T-helper 1 cell (primary cell): Measurements from ENCODE around the gene ZBTB39.
"Not testable (repeated sequence)": the region's sequence is repeated elsewhere in the genome, so short reads cannot be mapped to it uniquely, and the experiment has no call there.

ENCODE experiments used
- DNase-seq, 5 donors: peaks; one replicate each; pipeline ENCODE4 v3.0.0-alpha.2; 2012 to 2020
- total RNA-seq, 4 donors: gene quantifications; one replicate each; lab custom pipeline; 2026; lab: John Stamatoyannopoulos, UW

The ZBTB39 gene, protein sequence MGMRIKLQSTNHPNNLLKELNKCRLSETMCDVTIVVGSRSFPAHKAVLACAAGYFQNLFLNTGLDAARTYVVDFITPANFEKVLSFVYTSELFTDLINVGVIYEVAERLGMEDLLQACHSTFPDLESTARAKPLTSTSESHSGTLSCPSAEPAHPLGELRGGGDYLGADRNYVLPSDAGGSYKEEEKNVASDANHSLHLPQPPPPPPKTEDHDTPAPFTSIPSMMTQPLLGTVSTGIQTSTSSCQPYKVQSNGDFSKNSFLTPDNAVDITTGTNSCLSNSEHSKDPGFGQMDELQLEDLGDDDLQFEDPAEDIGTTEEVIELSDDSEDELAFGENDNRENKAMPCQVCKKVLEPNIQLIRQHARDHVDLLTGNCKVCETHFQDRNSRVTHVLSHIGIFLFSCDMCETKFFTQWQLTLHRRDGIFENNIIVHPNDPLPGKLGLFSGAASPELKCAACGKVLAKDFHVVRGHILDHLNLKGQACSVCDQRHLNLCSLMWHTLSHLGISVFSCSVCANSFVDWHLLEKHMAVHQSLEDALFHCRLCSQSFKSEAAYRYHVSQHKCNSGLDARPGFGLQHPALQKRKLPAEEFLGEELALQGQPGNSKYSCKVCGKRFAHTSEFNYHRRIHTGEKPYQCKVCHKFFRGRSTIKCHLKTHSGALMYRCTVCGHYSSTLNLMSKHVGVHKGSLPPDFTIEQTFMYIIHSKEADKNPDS
- 13.9 to 18.6 (median 17.1) reads per million in 4 donors for total RNA-seq

DNA sequence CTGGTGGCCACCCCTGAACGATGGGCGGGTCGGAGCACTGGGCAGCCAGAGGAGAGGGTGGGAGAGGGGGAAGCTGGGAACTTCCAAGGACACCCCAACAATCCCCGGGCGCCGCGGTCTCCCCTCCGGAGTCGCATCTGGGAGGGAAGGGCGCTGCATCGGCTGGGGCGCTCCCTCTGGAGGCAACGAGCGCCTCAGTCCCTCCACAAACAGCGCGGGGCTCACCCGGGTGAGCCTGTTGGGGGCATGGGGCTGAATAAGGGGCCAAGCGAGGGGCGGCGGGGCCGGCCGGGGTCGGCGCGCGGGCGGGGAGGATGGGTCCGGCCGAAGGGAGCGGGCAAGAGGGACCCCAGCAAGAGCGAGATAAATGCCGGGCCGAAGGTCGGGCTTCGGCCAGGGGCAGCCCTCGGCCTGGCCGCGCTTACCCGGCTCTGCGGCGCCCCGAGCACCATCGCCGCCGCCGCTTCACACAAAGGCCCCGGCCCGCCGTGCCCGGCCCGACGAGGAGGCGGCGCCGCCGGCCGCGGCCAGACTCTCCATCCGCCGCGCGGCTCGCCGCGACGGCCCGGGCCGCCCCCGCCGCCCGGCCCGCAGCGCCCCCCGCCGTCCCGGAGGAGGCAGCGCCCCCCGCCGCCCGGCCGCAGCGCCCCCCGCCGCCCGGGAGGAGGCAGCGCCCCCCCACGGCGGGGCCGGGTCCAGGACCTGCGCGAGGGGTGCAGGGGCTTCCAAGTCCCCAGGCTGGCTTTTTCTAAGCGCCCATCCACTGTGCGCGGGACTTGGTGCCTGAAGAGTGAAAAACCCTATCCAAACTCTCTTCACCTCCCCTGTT, at the start of gene ZBTB39:
ZBTB39 (minus strand) TSS at position 567 of the 829 bp plus-strand sequence. CDS start 1,629 bp downstream, outside the sequence.
- peak; percentile 45 to 71 (median 50) for DNase-seq

DNA sequence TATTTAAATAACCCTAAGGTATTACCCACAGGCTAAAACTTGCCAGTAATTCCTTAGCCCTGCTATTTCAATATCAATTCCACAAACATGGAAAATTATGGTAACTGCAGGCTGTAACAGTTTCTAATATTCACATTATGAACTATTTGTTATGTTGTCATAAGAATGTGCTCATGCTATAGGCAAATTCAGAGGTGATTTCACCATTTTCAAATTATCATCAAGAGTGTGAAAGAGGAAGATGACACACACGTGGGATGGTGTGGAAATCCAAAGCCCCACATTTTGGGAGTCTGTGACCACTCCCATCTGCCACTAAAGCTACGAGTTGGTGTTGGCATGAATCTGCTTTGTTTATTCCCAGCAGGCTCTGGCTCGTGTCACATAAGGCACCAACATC, 49.5 kb upstream of the ZBTB39 start:
- DNase-seq, result no peak

DNA sequence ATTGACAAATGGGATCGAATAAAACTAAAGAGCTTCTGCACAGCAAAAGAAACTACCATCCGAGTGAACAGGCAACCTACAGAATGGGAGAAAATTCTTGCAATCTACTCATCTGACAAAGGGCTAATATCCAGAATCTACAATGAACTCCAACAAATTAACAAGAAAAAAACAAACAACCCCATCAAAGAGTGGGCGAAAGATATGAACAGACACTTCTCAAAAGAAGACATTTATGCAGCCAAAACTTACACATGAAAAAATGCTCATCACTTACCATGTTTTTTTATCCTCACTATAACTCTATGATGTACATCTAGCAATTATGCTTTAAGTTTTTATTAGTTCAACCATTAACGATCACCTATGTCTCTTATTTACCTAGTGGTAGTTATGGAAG, 47.6 kb upstream of the ZBTB39 start:
- DNase-seq, result not testable (repeated sequence)

DNA sequence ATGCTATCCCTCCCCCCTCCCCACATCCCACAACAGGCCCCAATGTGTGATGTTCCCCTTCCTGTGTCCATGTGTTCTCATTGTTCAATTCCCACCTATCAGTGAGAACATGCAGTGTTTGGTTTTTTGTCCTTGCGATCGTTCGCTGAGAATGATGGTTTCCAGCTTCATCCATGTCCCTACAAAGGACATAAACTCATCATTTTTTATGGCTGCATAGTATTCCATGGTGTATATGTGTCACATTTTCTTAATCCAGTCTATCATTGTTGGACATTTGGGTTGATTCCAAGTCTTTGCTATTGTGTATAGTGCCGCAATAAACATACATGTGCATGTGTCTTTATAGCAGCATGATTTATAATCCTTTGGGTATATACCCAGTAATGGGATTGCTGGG, 46.8 kb upstream of the ZBTB39 start:
- not testable (repeated sequence) for DNase-seq

DNA sequence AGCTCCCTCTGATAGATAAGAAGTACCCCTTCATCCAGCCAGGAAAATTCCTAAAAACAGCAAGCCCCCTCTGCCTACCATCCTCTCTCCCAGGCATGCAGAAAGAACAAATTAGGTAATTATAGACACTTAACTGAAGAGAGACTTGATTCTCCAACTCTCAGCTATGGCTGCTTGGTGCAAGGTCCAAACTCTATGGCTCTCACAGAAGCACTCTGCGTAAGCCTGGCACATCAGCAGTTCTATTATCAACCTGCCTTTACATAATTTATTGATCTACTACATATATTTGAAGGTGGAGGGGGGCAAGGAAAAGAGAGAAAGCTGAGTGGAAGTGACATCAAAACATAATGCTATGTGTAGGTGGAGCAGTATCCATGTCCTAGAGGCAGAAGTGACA, 44.7 kb upstream of the ZBTB39 start:
- DNase-seq, result no peak

DNA sequence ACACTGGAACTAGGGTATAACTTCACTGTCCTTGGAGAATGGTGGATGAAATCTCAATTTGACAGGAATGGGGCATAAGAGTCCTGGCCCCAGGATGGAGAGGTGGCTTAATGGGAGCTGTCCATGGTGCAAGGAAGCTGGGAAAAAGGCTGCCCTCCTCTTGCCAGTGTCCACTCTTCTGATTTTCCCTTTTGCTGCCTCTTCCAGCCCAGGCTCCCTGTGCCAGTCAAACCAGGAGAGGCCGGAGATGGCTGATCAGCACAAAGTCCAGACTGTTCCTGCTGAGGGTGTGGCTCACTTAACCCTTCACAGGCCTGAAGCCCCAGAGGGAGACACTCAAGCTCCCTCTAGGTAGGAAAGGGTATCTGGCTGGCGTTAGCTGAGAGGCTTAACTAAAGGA, 43.5 kb upstream of the ZBTB39 start, which contains the start of gene MYO1A:
MYO1A (minus strand) TSS at position 240 of the 400 bp plus-strand sequence. CDS start 1,806 bp downstream, outside the sequence.
- DNase-seq, result no peak

DNA sequence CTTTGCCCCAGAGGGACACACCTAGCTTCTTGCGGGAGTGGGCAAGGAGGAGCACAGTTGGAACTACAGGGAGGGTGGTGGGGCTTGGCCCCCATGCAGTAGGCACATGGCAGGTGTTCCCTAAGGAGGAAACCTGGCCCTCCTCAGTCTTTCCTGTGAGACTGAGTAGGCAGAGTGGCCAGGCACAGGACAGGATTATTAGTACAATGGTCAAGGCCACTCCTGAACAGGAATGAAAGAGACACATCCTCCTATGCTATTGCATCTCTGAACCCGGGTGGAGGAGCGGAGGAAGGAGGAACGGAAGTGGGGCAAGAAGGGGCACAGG, 42.7 kb upstream of the ZBTB39 start:
- DNase-seq, result no peak

DNA sequence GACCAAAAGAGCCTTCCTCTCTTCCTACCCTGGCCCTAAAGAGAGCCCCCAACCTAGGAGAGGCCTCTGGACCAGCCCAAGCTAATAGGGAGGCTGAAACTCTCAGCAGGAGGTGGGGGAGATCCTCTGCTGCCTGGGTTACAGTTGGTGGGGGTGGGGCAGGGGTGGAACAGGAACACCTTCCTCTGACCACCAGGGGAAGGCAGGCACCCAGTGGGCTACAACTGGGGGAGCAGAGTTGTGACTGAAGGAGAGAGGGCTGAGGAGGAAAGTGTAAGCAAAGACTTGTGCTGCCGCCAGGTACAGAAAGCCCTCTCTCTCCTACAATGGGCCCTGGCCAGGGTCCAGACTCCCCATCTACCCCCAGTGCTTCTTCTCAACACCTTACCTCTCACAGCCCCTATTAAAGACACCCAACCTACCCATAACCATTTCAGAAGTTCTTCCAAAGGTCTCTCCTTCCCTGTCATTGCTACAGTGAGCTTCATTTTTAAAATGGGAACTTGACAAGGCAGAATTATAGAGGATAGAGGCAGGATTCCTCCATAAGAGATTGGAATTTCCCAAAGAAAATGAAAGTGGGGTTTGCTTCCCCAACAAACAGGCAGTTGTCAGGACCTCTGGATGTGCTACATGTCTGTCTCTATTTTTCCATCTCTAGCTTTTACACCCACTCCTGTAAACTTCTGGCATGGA, 42.2 kb upstream of the ZBTB39 start:
- DNase-seq, result no peak

DNA sequence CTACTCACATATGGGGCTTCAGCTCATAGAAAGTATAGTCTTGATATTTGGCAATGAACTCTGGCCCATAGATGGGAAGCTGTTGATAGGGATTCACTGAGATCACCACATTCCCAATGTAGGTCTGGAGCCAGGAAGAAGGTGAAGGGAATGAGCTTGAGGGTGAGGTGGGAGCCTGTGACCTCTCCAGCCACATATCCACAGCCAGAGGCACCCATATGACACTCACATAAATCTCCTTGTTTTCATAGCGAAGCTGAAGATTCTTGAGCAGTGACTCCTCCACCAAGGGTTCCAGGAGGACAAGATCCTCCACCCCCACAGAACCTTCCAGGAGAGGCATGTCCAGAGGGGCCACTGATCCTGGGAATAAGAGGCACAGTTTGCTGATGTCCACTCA, 41.6 kb upstream of the ZBTB39 start:
- no peak for DNase-seq

DNA sequence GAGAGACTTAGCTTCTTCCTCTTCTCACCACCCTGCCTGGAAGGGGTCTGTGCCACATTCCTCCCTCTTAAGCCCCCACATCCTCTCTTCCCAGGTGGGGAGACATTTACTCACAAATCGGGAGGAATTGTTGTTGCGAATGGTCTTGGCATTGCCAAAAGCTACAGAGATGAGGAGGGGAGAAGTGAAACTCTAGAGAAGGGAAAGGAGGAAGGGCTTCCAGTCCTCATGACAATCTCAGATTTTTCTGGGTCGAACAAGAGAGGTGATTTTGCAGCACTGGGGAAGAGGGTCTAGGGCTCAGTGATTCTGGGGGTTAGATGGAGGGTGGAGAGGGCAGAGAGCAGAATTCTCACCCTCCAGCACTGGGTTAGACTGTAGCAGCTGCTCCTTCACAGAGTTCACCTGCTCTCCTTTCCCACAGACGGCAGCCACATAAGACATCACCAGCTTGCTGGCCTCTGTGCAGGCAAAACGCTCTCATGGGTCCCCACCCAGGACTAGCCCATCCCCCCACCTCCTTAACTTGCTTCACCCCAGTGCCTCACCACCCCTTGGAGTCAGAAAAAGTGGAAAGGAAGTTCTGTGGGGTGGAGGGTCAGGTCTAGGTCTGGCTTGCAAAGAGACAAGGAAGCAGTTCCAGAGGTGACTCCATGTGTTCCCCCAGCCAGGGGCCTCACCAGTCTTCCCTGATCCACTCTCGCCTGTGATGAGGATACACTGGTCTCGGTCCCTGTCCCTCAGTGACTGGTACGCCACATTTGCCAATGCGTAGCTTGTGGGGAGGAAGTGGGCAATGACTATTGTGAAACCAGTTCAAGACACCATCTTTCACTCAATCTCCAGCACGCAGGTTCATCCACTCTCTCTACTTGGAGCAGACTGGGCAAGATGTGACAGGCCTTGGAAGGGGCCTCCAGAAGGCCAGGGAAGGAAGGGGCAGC, 40.9 kb upstream of the ZBTB39 start:
- peak in 1 of 5 donors; percentile 81 for DNase-seq

DNA sequence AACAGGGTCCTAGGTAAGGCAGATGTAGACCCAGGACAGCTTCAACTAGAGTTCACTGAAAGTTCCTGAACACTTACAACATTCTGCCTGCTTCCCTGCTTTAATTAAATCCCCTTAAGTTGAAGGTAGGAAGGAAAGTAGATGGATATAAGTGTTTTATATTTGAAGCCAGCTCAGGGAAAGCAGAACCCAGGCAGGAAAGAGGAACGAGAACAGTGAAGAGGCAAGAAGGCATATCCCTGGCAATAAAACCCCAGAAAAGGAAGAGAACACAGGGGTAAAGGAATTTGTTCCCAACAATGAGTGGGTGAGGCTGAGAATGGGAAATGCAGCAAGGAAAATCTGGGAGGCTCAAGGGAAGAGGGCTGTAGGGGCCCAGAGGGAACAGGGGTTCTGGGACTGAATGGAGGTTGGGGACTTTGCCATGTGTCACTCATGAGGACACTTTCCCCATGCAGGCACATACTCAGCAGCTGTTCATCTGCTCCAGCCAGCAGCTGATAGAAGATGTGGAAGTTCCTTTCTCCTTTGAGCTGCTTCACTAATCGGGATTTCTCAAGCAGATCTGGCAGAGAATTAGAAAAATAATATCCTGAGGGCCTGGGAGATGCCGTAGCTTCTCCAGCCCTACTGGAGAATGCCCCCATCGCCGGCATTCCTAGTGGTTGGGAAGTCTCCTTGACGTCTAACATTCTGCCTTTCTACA, 39.9 kb upstream of the ZBTB39 start:
- DNase-seq, result no peak

DNA sequence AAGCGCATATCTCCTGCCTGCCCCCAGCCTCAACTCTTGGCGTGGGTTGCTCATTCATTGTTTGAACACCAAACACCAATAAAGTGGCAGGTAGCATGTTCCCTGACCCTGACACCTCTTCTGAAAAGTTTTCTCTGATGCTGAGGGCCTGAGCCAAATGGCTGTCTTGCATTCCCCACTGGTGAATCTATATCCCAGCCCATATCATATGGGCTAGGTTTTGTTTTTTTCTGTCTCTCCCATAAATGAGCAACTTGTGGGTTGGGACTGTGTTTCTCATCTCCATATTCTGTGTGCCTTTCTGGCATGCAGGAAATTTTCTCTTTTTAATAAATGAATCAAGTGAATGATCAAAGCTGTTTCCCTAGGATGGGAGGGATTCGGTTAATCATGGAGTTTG, 38.5 kb upstream of the ZBTB39 start:
- DNase-seq, result no peak

DNA sequence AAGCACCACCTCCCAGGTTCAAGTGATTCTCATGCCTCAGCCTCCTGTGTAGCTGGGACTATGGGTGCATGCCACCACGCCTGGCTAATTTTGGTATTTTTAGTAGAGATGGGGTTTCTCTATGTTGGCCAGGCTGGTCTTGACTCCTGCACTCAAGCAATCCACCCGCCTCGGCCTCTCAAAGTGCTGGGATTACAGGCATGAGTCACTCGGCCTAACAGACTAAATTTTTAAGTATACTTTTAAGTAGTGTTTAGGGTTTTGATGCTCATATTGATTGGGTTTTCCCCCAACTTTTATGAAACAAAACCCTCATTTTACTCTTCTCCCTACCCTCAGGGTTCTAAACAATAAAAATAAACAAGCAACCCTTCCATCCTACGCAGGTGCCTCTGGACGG, 38.1 kb upstream of the ZBTB39 start:
- DNase-seq, result no peak

DNA sequence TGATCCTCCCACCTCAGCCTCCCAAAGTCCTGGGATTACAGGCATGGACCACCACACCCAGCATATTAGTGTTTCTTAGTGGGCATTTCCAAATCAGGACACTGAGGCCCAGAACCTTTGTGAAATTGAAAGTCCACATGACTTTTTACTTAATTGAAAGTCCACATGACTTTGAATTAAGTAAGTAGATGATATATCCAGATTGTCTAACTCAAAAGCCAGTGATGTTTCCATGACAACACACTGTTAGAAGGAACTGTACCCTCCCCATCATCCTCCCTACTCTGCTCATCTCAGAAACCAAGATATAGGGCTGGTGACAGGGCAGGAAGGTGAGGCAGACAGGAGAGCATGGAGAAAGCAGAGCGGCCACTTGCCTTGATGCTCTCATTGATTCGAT, 36.3 kb upstream of the ZBTB39 start:
- DNase-seq, result no peak

DNA sequence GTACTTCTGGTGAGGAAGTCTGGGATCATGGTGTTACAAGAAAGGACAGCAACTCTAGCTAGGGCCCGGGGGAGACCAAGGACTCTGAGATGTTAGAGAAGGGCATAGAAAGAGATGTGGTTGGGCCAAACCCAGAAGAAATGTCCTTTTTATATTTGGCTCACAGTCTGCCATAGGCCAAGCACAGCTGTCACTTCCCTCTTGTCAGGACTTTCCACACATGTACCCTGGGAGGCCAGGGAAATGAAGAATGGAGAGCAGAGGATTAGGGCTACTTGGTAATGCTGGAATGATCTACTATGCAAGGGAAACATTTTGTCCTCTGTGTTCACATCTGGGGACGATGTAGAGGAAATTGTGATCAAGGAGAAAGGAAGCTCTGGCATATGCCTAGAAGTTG, 34.4 kb upstream of the ZBTB39 start:
- DNase-seq, result no peak

DNA sequence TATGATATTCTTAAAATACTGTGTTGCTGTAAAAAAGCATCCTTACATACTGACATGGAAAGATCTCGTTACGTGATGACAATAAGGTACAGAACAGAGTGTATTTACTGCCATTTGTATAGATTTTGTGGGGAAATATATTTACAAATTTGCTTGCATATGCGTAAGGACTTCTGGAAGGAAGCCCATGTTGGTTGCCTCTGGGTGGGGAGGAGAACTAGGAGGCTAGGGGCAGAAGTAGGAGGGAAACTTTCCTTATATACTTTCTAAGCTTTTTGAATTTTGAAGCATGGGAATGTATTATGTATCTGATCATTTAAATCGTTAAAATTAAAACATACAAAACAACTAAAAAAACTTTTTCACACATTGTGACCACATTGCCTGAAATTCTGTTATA, 33.9 kb upstream of the ZBTB39 start:
- no peak for DNase-seq

DNA sequence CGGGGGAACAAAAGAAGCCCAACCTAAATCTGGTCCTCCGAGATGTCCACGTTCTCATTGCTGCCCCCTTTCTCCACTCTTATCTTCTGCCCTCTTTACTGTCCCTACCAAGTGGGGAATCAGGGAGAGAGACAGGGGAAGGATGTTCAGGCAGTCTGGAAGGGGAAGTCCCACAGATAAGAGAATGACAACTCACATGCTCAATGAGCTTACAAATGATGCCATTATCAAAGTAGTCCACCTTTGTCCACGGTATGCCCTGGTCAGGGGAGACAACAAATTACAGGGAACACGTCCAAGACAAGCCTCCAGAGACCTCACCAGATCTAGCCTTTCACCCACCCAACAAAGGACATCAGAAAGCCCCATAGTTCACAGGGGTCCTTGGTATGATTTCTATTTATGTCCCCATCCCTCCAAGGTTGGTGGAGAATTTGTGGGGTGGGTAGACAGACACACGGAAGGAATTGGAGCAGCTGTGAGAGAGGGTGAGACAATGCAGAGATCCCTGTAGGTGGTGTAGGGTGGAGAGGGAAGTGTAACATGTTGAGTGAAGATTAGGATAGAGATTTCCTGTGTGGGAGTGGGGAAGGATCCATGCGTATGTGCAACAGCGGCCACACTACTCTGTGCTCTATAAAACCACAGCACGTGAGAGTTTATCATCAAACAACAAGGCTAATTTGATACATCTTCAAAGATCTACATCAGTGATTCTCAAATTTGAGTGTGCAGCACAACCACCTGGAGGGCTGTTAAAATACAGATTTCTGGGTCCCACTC, 32.9 kb upstream of the ZBTB39 start:
- no peak for DNase-seq

DNA sequence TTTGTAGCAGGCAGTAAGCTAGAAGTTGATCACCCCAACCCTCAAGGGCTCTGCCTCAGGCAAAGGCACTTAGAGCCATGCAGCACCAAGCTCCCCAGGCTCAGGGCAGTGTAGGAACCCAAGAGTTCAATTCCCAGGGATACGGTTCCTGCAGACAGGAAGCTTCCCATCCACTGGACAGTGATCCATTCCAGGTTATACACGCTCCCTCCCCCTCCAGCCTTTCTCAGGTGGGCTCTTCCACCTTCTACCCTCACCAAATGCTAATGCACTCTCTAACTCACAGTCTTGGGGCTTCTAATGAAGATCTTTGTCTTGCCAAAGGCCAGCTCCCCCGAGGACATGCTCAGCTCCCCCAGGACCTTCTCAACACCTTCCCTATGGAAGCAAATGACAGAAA, 30.9 kb upstream of the ZBTB39 start:
- no peak for DNase-seq

DNA sequence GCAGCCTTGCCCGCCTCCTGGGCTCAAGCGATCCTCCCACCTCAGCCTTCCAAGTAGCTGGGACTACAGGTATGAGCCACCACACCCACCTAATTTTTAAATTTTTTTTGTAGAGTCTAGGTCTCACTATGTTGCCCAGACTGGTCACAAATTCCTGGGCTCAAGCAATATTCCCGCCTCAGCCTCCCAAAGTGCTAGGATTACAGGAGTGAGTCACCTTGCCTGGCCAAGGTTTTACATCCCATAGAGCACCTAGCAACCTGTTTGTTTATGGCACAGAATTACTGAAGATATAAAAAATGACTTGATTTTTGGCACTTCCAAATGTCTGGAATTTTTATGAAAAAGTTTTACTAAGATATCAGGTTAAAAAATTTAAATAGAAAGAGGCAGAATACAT, 27.1 kb upstream of the ZBTB39 start:
- DNase-seq, result no peak

DNA sequence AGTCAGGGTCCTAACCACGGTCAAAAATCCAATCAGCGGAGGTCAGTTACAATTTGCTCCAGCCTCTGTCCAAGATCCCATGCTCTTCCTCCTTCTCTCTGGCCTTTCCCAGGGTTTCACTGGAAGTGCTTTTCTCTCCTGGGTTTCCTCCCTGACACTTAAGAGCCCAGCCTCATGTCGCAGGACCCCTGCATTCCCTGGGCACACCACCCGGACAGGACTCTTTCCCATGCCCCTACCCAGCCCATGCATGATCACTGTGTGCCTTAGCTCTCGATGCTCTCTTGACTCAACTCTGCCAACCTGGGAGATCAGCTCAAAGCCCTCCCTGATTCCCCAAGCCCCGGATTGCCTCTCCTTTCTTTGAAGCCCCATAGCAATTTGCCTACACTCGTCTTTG, 25.4 kb upstream of the ZBTB39 start:
- no peak for DNase-seq
